ENCODE measurements around the gene MXD4.
A peak's percentile ranks its signal among the peaks of the same experiment; 100 is the strongest.
"Not testable (repeated sequence)": the region's sequence is repeated elsewhere in the genome, so short reads cannot be mapped to it uniquely, and the experiment has no call there.

The MXD4 gene

GRCh38 chr4:2231082-2231481, 30.8 kb downstream of the MXD4 start:
- no peak for DNase-seq (ENCODE audit: extremely low read depth in 1 of 2, low read depth in 1 of 2)

DNA sequence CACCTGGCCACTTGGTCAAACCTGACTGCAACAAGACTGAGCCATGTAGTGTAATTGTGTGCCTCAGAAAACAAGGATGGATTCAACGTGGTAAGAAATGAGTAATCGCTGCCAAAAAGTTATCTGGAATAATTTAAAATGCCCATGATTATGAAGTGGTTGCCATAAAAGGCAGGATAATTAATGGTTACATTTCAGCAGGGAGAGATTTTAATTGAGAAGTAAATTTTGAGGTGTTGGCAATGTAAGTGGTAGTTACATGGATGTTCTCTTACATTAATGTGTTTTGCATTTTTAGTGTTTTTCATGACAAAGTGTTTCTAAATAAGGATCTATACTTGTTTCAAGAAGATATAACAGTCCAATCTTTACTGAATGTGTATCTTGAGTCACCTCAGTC, 35.6 kb downstream of the MXD4 start:
- no peak for DNase-seq (ENCODE audit: extremely low read depth in 1 of 2, low read depth in 1 of 2)

DNA sequence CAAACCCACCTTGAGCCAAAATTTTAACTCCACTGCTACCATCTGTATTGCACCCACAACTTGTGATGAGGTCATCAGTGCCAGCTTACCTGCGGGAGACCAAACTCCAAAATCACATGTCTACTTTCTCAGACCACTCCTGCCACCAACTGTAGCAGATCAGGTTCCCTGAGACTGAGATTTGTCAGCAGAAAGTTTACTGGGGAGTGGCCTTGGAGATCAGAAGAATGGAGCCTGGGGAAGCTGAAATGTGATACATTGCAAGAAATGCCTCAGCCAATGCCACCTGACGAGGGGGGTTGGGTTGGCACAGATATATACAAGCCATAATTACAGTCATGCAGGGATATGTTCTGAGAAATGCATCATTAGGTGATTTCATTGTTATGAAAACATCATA, 39.1 kb downstream of the MXD4 start:
- DNase-seq (ENCODE audit: extremely low read depth in 1 of 2, low read depth in 1 of 2): no peak

DNA sequence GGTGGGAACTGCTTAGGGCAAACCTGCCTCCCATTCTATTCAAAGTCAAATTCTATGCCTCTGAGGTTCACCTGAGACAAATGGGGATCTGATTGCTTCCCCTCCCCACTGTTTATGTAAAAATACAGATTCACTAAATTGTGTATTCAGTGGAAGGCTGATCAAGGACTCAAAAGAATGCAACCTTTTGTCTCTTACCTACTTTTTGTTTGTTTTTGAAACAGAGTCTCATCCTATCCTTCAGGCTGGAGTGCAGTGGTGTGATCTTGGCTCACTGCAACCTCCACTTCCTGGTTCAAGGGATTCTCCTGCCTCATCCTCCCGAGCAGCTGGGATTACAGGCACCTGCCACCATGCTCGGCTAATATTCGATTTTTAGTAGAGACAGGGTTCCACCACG, 40.5 kb downstream of the MXD4 start:
- not testable (repeated sequence) for DNase-seq (ENCODE audit: extremely low read depth in 1 of 2, low read depth in 1 of 2)

GRCh38 chr4:2220016-2220630, 41.8 kb downstream of the MXD4 start:
- peak; percentile 61 to 67 for DNase-seq (ENCODE audit: extremely low read depth in 1 of 2, low read depth in 1 of 2)

DNA sequence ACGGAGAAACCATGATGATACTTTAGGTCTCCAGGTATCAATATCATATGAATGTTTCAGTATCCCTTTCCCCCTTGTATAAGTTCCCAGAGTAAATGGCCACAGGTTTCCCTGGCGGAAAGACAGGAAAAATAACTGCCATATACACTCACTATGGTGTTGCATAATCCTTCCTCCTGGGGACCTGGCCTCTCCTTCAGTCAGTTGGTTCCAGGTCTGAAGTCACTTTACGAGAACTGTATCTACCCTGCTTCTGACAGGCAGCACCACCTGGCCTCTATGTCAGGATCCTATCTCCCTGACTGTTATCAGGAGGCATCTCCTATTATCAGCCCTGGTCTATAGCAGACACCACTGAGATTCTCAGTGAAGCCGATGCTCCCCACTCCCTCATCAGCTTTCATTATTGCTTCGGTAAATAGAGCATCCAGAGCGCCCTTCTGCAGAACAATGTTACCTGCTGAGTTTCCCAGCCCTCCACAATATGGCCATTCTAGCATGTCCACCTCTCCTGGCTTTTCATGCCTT, 42.6 kb downstream of the MXD4 start:
- DNase-seq (ENCODE audit: extremely low read depth in 1 of 2, low read depth in 1 of 2): no peak

DNA sequence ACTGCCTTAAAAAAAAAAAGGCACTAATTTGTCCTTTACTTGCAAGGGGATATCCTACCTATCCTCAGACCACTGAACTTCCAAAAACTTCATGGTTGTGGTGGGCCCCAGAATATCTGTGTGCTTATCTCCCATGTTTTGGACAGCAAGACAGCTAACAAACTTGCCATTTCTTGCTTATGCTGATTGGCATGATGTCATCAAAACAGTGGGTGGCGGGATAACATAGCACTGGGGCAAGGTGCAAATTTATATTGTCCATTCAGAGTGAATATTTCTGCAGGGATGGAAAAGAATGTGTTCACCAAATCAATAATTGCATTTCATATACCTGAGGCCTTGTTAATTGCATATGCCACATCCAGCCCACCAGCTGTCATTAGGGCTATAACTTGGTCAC, 43.5 kb downstream of the MXD4 start:
- no peak for DNase-seq (ENCODE audit: extremely low read depth in 1 of 2, low read depth in 1 of 2)

DNA sequence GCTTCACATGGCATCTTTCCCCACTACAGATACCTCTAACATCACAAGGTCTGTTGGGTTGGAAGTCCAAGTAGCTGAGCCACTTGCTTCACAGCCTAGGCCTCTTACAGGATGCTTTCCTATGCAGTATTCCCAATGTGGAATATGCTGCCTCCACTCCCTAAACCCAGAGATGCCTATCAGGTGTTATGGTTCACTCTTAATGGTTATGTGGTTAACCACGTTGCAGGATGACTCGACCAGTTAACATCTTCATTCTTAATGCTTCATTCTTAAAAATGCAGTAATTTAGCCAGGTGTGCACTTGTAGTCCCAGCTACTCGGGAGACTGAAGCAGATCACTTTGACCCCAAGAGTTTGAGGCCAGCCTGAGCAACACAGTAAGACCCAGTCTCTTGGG, 44.2 kb downstream of the MXD4 start:
- DNase-seq (ENCODE audit: extremely low read depth in 1 of 2, low read depth in 1 of 2): no peak

DNA sequence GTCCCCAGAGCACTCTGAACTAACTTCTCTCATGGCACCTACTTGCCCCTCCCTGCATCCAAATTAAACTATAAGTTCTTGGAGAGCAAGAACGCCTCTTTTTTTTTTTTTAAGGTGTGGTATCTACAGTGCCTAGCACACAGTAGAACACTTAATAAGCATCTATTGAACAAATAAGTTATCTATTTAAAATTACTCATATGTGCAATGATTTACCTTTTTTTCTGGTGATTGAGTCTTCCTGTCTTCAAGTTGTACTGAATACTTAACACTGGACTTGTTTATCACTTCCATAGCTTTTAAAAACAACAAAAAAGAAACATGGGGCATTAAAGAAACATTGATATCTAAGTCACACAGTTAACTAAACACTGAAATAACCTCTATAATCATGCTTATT, 49.1 kb downstream of the MXD4 start:
- no peak for DNase-seq (ENCODE audit: extremely low read depth in 1 of 2, low read depth in 1 of 2)

DNA sequence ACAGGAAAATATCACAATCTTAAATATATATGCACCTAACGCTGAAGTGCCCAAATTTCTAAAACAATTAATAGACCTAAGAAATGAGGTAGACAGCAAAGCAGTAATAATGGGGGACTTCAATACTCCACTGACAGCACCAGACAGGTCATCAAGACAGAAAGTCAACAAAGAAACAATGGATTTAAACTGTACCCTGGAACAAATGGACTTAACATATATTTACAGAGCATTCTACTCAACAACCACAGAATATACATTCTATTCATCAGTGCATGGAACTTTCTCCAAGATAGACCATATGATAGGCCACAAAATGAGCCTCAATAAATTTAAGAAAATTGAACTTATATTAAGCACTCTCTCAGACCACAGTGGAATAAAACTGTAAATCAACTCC, 59.1 kb downstream of the MXD4 start:
- not testable (repeated sequence) for DNase-seq (ENCODE audit: extremely low read depth in 1 of 2, low read depth in 1 of 2)
